IMR-90 (cell line): ENCODE data around the gene INSYN1. TPM values are rescaled to one million over a fixed set of nuclear protein-coding genes. Genes with fewer than 3 reads are reported as not detected.

Experiments
- ATAC-seq: fragments of 200-7000 bp; cut with Tn5 transposase; 2 replicates; pipeline ENCODE4 v1.9.1; 2020; ENCODE audit warnings: low read depth, mild to moderate bottlenecking, moderate library complexity
- BruUV-seq: library from RNA; stranded (reverse); fragments of 400-500 nt; replicated peaks from 2 replicates; lab custom pipeline; 2021; lab: Mats Ljungman, UMichigan
- CTCF ChIA-PET: fragments of 300-600 bp; formaldehyde crosslinking; extraction: SDS; loops from one replicate; lab custom pipeline; 2021; ENCODE audit warnings: antibody characterized with exemption; lab: Yijun Ruan, JAX
- POLR2A ChIA-PET: fragments of 300-600 bp; sonication (Branson Sonifier 250); formaldehyde crosslinking; loops from one replicate; lab custom pipeline; 2022; ENCODE audit warnings: antibody characterized with exemption; ENCODE audit not compliant: unreplicated experiment; lab: Charles Lee
- DNase-seq: peaks from one replicate; pipeline ENCODE4 v3.0.0; 2013
- H2AFZ ChIP-seq: replicated peaks from 2 replicates; pipeline ENCODE3; 2013; ENCODE audit warnings: low read length, mild to moderate bottlenecking; ENCODE audit not compliant: poor library complexity
- H2AK5ac ChIP-seq: 2 replicates; pipeline ENCODE4 v1.6.1; 2013; ENCODE audit warnings: low read depth, low read length, inconsistent platforms
- H2AK9ac ChIP-seq: replicated peaks from 2 replicates; pipeline ENCODE3; 2013; ENCODE audit warnings: mild to moderate bottlenecking, low read depth, low read length, moderate library complexity; ENCODE audit not compliant: poor library complexity
- H2BK120ac ChIP-seq: 2 replicates; pipeline ENCODE4 v1.6.1; 2013; ENCODE audit warnings: low read depth, low read length, inconsistent platforms
- H2BK15ac ChIP-seq: 3 replicates; pipeline ENCODE4 v1.6.1; 2013; ENCODE audit warnings: low read depth, low read length, inconsistent platforms
- H2BK20ac ChIP-seq: 2 replicates; pipeline ENCODE4 v1.6.1; 2013; ENCODE audit warnings: low read depth, mild to moderate bottlenecking, inconsistent platforms, low read length, moderate library complexity
- H2BK5ac ChIP-seq: 2 replicates; pipeline ENCODE4 v1.6.1; 2013; ENCODE audit warnings: mild to moderate bottlenecking, low read depth, low read length, inconsistent platforms; ENCODE audit not compliant: poor library complexity, severe bottlenecking
- H3K14ac ChIP-seq: replicated peaks from 2 replicates; pipeline ENCODE4 v1.6.1; 2013; ENCODE audit warnings: low read depth, low read length, inconsistent platforms
- H3K18ac ChIP-seq: 2 replicates; pipeline ENCODE4 v1.6.1; 2013; ENCODE audit warnings: low read depth, low read length, control low read depth
- H3K23ac ChIP-seq: 2 replicates; pipeline ENCODE4 v1.6.1; 2013; ENCODE audit warnings: low read depth, low read length, inconsistent platforms
- H3K27ac ChIP-seq: 2 replicates; pipeline ENCODE4 v1.5.1; 2013; ENCODE audit warnings: mild to moderate bottlenecking, control low read depth, low read length; ENCODE audit not compliant: insufficient read depth
- H3K27me3 ChIP-seq: 2 replicates; pipeline ENCODE4 v1.6.1; 2013; ENCODE audit warnings: low read length; ENCODE audit not compliant: control insufficient read depth, insufficient read depth
- H3K36me3 ChIP-seq: 2 replicates; pipeline ENCODE4 v1.6.1; 2013; ENCODE audit warnings: low read length, mixed read lengths; ENCODE audit not compliant: control insufficient read depth, insufficient read depth
- H3K4ac ChIP-seq: 2 replicates; pipeline ENCODE4 v1.6.1; 2013; ENCODE audit warnings: low read depth, low read length, inconsistent platforms
- H3K4me1 ChIP-seq: 2 replicates; pipeline ENCODE4 v1.6.1; 2013; ENCODE audit warnings: low read length, mixed read lengths; ENCODE audit not compliant: control insufficient read depth, insufficient read depth
- H3K4me2 ChIP-seq: 2 replicates; pipeline ENCODE4 v1.6.1; 2013; ENCODE audit warnings: low read depth, mild to moderate bottlenecking, control low read depth, low read length, moderate library complexity
- H3K4me3 ChIP-seq: 2 replicates; pipeline ENCODE4 v1.5.1; 2013; ENCODE audit warnings: low read depth, mild to moderate bottlenecking, control low read depth, low read length, moderate library complexity; ENCODE audit not compliant: insufficient read depth
- H3K56ac ChIP-seq: 2 replicates; pipeline ENCODE4 v1.6.1; 2013; ENCODE audit warnings: low read length, inconsistent platforms; ENCODE audit not compliant: insufficient read depth; ENCODE audit errors: extremely low read depth
- H3K79me1 ChIP-seq, 2 experiments: 2 replicates each; pipeline ENCODE4 v1.6.1; 2013; ENCODE audit warnings: low read length in 2 of 2, inconsistent platforms in 1 of 2, low read depth in 1 of 2
- H3K9ac ChIP-seq: 2 replicates; pipeline ENCODE4 v1.6.1; 2013; ENCODE audit warnings: low read depth, low read length, control low read depth
- H3K9me1 ChIP-seq: 2 replicates; pipeline ENCODE4 v1.6.1; 2013; ENCODE audit warnings: low read length, inconsistent platforms; ENCODE audit not compliant: insufficient read depth
- H3K9me3 ChIP-seq: 2 replicates; pipeline ENCODE4 v1.6.1; 2013; ENCODE audit warnings: low read length; ENCODE audit not compliant: control insufficient read depth, insufficient read depth
- H4K20me1 ChIP-seq: 2 replicates; pipeline ENCODE4 v1.6.1; 2013; ENCODE audit warnings: low read length, inconsistent platforms; ENCODE audit not compliant: insufficient read depth
- H4K5ac ChIP-seq: 2 replicates; pipeline ENCODE4 v1.6.1; 2013; ENCODE audit warnings: mild to moderate bottlenecking, low read depth, low read length, control low read depth
- H4K8ac ChIP-seq, 2 experiments: 2 replicates each; pipeline ENCODE4 v1.6.1; 2013; ENCODE audit warnings: low read depth in 2 of 2, low read length in 2 of 2, control low read depth in 1 of 2, inconsistent platforms in 1 of 2
- H4K91ac ChIP-seq: 2 replicates; pipeline ENCODE4 v1.6.1; 2013; ENCODE audit warnings: low read depth, low read length, inconsistent platforms; ENCODE audit not compliant: insufficient read depth
- BHLHE40 ChIP-seq: fragments of 150-350 bp; IDR thresholded peaks from 2 replicates; pipeline ENCODE4 v1.6.1; 2016; ENCODE audit warnings: mild to moderate bottlenecking, low read depth, low read length
- CEBPB ChIP-seq: IDR thresholded peaks from 2 replicates; pipeline ENCODE4 v1.6.1; 2012; ENCODE audit warnings: low read depth, low read length, improper control_type of control experiment
- MAFK ChIP-seq: IDR thresholded peaks from 2 replicates; pipeline ENCODE4 v1.6.1; 2012; ENCODE audit warnings: low read depth, low read length, improper control_type of control experiment
- NFE2L2 ChIP-seq: fragments of 150-350 bp; IDR thresholded peaks from 2 replicates; pipeline ENCODE4 v1.6.1; 2016; ENCODE audit warnings: low read depth, mild to moderate bottlenecking, low read length
- RAD21 ChIP-seq: IDR thresholded peaks from 2 replicates; pipeline ENCODE4 v1.6.1; 2012; ENCODE audit warnings: low read length, improper control_type of control experiment
- RCOR1 ChIP-seq: IDR thresholded peaks from 2 replicates; pipeline ENCODE4 v1.6.1; 2012; ENCODE audit warnings: mild to moderate bottlenecking, low read length, improper control_type of control experiment; ENCODE audit not compliant: insufficient replicate concordance
- RFX5 ChIP-seq: IDR thresholded peaks from 2 replicates; pipeline ENCODE4 v1.8.0; 2012; ENCODE audit warnings: low read depth, mild to moderate bottlenecking, low read length, moderate library complexity
- SMC3 ChIP-seq: fragments of 150-350 bp; IDR thresholded peaks from 2 replicates; pipeline ENCODE4 v1.6.1; 2016; ENCODE audit warnings: low read depth, mild to moderate bottlenecking, antibody characterized with exemption, low read length, moderate library complexity
- WGBS, 2 experiments: methylation state at CpG; one replicate each; pipeline versions ENCODE4 v1.1.5 to v1.1.7; 2013; ENCODE audit warnings: missing lambda C conversion rate in 2 of 2; ENCODE audit not compliant: insufficient read length in 1 of 2; ENCODE audit errors: extremely low coverage in 2 of 2; 5-methylcytosine and 5-hydroxymethylcytosine counted together
- dilution Hi-C: fragments of 300-500 bp; cut with HindIII; formaldehyde crosslinking; loops from one replicate; pipeline ENCODE4 v1.14.3; 2018; ENCODE audit warnings: low sequenced_read_pairs; ENCODE audit not compliant: unreplicated experiment
- in situ Hi-C: fragments of 300-500 bp; cut with MboI; formaldehyde crosslinking; loops from 3 replicates; pipeline ENCODE4 v1.14.3; 2019; ENCODE audit warnings: low sequenced_read_pairs, inconsistent platforms, mixed read lengths
- intact Hi-C: fragments of 100-400 bp; cut with micrococcal nuclease; formaldehyde crosslinking; loops from 2 replicates; pipeline ENCODE4 v1.10.0; 2022
- polyA plus RNA-seq, 3 experiments: library from polyadenylated mRNA; depleted of rRNA; stranded (reverse); fragments of >200 nt; gene quantifications; 2 replicates each; pipeline ENCODE4 v1.2.3, GENCODE V29; 2012; ENCODE audit warnings: low replicate concordance in 1 of 3
- total RNA-seq: library from RNA; depleted of rRNA; stranded (reverse); fragments of >200 nt; gene quantifications from 2 replicates; pipeline ENCODE4 v1.2.3, GENCODE V29; 2012
- TF ChIP-seq, protein P1 (sequence below): fragments of 150-350 bp; IDR thresholded peaks from 2 replicates; pipeline ENCODE4 v1.6.1; 2017; ENCODE audit warnings: mild to moderate bottlenecking, antibody characterized with exemption, low read length, low read depth
- TF ChIP-seq, protein P2 (sequence below): fragments of 150-350 bp; IDR thresholded peaks from 2 replicates; pipeline ENCODE4 v1.6.1; 2016; ENCODE audit warnings: low read depth, mild to moderate bottlenecking, low read length, moderate library complexity, borderline replicate concordance

INSYN1 gene
- total and polyA plus RNA-seq, 2 of the 4 experiments (the other 2 are of a cell fraction) = 0.18 to 0.34 TPM

DNA sequence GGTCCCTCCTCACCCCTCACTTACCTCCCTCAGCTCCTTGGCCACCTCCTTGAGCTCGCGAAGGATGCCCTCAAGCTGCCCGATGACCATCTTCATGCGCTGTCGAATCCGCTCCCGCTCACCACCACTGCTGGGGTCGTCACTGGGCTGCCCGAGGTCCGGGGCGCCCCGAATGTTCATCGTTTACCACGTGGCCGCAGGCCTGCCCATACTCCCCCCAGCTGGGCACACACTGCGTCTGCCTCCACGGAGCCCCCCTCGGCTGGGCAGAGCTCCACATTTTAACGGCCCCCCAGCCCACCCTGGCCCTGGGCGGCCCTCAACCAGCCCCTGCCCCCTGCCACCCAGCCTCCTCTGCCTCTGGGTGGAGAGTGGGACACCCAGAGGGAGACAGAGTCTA is 2.2 kb downstream of the INSYN1 start:
- no TSS peak for BruUV-seq
- no peak overlapping the region for H2BK15ac ChIP-seq
- H3K4me1 ChIP-seq = no peaks in the 10 kb centered on the region
- dilution Hi-C loops = no loop called here
- DNase-seq (no peak), ATAC-seq (no peak)
- no peaks in the 10 kb centered on the region for H3K79me1 ChIP-seq
- H3K56ac ChIP-seq = no peak overlapping the region
- no peak overlapping the region for H3K27ac ChIP-seq
- H3K9me3 ChIP-seq = no peaks in the 10 kb centered on the region
- H4K5ac ChIP-seq = no peak overlapping the region
- H3K4me3 ChIP-seq = no peak overlapping the region
- H2BK120ac ChIP-seq = no peak overlapping the region
- H4K8ac ChIP-seq = no peak overlapping the region
- H3K23ac ChIP-seq = no peak overlapping the region
- H3K27me3 ChIP-seq = peaks cover 84% of the 10 kb centered on the region
- no peak overlapping the region for H2AK9ac ChIP-seq
- H3K36me3 ChIP-seq = no peaks in the 10 kb centered on the region
- ChIA-PET CTCF (no interaction called here), POLR2A (no interaction called here)
- H3K4me2 ChIP-seq = no peak overlapping the region
- H2BK5ac ChIP-seq = no peak overlapping the region
- no peak overlapping the region for H4K91ac ChIP-seq
- no peak overlapping the region for H3K9ac ChIP-seq
- H3K4ac ChIP-seq = no peak overlapping the region
- whole genome bisulfite sequencing, 2 experiments = 90% methylated on average over 8 of the region's 20 CpGs; no CpG with 5 or more reads in 1 of the 2 experiments
- no peak overlapping the region for H2BK20ac ChIP-seq
- no peak for TF ChIP-seq SMC3
- no peak for TF ChIP-seq RFX5
- TF ChIP-seq RCOR1 = no peak
- TF ChIP-seq BHLHE40 = no peak
- no peak for TF ChIP-seq MAFK
- TF ChIP-seq CEBPB = no peak
- TF ChIP-seq, protein P1, sequence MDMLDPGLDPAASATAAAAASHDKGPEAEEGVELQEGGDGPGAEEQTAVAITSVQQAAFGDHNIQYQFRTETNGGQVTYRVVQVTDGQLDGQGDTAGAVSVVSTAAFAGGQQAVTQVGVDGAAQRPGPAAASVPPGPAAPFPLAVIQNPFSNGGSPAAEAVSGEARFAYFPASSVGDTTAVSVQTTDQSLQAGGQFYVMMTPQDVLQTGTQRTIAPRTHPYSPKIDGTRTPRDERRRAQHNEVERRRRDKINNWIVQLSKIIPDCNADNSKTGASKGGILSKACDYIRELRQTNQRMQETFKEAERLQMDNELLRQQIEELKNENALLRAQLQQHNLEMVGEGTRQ = no peak
- no peak for TF ChIP-seq NFE2L2
- TF ChIP-seq, protein P2, sequence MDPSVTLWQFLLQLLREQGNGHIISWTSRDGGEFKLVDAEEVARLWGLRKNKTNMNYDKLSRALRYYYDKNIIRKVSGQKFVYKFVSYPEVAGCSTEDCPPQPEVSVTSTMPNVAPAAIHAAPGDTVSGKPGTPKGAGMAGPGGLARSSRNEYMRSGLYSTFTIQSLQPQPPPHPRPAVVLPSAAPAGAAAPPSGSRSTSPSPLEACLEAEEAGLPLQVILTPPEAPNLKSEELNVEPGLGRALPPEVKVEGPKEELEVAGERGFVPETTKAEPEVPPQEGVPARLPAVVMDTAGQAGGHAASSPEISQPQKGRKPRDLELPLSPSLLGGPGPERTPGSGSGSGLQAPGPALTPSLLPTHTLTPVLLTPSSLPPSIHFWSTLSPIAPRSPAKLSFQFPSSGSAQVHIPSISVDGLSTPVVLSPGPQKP = no peak
- TF ChIP-seq RAD21 = no peak
- H3K9me1 ChIP-seq = peaks cover 3% of the 10 kb centered on the region; the same call in 1 of the 2 replicates
- H2AK5ac ChIP-seq = no peak overlapping the region
- no peak overlapping the region for H2AFZ ChIP-seq
- no peak overlapping the region for H3K18ac ChIP-seq
- no peak overlapping the region for H3K14ac ChIP-seq
- in situ Hi-C loops = no loop called here
- intact Hi-C loops = no loop called here
- H4K20me1 ChIP-seq = no peaks in the 10 kb centered on the region; the same call in none of the 2 replicates
